ENCODE data around the gene XPA.
"Not testable (repeated sequence)": the region's sequence is repeated elsewhere in the genome, so short reads cannot be mapped to it uniquely, and the experiment has no call there.

XPA gene

DNA sequence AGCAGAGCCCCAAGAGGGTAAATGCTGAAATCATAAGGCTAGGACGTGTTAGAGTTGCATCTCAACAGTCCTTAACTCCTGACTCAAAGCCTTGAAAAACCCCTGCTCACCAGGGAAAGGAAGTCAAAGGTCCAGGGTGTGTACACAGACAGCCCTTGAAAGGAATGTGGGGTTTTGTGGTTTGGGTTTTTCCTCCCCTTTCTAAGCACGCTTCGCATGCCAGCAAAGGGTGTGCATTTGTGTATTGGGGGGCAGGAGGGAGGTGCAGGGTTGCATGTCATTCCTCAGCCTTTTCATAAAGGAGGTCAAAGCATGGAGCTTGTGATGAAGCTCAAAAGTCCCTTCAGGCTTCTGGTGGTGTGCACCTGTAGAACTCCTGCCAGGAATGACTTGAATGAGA lies 17.3 kb upstream of the XPA start:
- peaks cover 48% of the 10 kb centered on the region for H3K27me3 Mint-ChIP-seq
- peak overlapping the region; percentile 23 for H3K4me3 Mint-ChIP-seq
- H3K36me3 Mint-ChIP-seq = peaks cover 1% of the 10 kb centered on the region
- CTCF ChIA-PET = interaction anchor here (1.0 to 1.6 kb wide), 2 partner anchors 10 to 176 kb away, joined by 3 to 5 read pairs; no protein-coding TSS in a partner anchor
- H3K4me1 Mint-ChIP-seq = peaks cover 51% of the 10 kb centered on the region
- H3K27ac Mint-ChIP-seq = no peak overlapping the region
- peaks cover 3% of the 10 kb centered on the region for H3K9me3 Mint-ChIP-seq
- DNase-seq = peak; percentile 23

DNA sequence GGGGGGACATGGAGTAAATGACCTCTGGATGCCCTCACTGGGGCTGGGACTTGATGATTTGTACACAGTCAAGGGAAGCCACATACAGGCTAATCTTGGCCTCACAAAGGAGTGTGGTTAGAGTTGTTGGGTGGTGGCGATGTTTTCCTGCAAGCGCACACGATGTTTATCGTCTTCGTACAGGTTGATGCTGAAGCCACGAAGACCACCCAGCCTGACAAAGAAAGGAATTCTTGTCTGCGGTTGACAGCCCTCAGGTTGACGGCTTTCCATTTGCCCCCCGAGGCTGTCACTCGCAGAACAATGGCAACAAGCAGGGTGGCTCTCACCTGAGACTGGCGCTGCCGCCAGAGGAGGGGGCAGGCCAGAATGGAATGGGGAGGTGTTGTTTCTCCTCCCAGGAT lies 14.1 kb upstream of the XPA start:
- no peak overlapping the region for H3K27ac Mint-ChIP-seq
- CTCF ChIA-PET = interaction anchor here (1.3 to 1.8 kb wide), 3 partner anchors 26 to 191 kb away, joined by 3 to 4 read pairs (median 4); no protein-coding TSS in a partner anchor

DNA sequence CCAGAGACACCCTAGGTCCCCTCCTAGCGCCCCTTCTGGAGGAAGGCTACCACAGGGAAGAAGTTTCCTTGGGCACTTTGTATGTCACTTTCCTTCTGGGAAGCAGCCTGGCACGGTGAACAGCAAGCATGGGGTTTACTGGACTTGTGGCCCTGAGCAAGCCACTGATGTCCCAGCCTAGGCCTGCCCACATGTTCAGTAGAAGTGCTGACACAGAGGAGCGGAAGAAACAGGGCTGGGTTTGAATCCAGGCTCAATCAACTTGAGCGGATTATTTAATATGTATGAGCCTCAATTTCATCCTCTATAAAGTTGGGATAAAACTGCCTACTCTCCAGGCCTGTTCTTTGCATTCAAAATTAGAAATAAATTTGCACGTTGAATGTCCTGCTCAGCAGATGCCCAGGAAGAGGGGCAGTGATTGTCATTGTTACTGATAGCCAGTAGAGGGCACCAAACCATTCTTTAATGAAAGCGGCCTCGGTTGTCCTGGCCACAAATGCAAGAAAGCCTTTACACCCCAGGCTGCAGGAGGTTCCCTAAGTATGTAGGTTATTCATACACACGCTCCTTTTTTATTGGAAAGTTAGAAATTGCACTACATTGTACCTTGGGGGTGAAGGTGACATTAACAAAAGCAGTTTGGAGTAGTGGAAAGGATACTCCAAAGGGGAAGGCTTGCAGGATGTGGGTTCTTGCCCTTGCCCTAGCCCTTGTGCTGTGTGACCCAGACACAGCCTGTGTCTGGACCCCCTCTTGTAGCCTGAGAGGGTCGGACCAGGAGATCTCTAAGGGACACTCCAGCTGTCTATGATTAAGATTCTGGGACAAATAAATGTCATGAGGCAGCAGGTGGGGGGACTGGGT lies 13.4 kb upstream of the XPA start:
- H3K27ac Mint-ChIP-seq = no peak overlapping the region
- H3K4me1 Mint-ChIP-seq = peaks cover 50% of the 10 kb centered on the region
- H3K4me3 Mint-ChIP-seq = peak overlapping the region; percentile 14

More for the DNA sequence above, 14.1 kb upstream of the XPA start:
- Mint-ChIP-seq H3K27me3 (peaks cover 47% of the 10 kb centered on the region), H3K4me3 (peak overlapping the region; percentile 14), H3K4me1 (peaks cover 47% of the 10 kb centered on the region), H3K36me3 (peaks cover 1% of the 10 kb centered on the region), H3K9me3 (no peaks in the 10 kb centered on the region)
- DNase-seq = no peak

DNA sequence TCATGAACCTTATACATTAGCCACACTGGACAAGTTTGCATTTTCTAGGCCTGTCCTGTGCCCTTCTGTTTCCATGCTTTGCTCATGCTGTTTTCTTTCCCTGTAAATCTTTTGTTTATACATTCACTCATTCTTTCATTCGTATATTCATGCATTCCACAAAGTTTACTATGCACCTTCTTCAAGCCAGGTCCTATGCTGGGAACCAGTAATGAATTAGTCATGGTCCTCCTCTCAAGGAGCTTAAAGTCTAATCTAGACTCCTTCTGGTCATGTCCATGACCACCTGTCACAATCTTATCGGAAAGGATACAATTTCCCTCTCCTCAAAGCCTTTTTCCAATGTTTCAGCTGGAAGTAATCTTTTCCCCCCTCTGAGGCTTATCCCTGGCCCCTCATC lies 9.1 kb upstream of the XPA start:
- no peak overlapping the region for H3K27ac Mint-ChIP-seq
- peaks cover 30% of the 10 kb centered on the region for H3K4me1 Mint-ChIP-seq
- no peak for DNase-seq
- H3K4me3 Mint-ChIP-seq = no peak overlapping the region
- no peaks in the 10 kb centered on the region for H3K36me3 Mint-ChIP-seq
- CTCF ChIA-PET = interaction anchor here (1.0 to 2.1 kb wide), 3 partner anchors 10 to 194 kb away, joined by 3 to 4 read pairs (median 4); no protein-coding TSS in a partner anchor
- peaks cover 51% of the 10 kb centered on the region for H3K27me3 Mint-ChIP-seq
- no peaks in the 10 kb centered on the region for H3K9me3 Mint-ChIP-seq

More for the DNA sequence above, 13.4 kb upstream of the XPA start:
- H3K9me3 Mint-ChIP-seq = no peaks in the 10 kb centered on the region
- CTCF ChIA-PET = interaction anchor here (1.3 kb wide), 1 partner anchor 191 kb away, joined by 4 read pairs; no protein-coding TSS in a partner anchor
- H3K27me3 Mint-ChIP-seq = peaks cover 42% of the 10 kb centered on the region
- DNase-seq = peak; percentile 63
- H3K36me3 Mint-ChIP-seq = no peaks in the 10 kb centered on the region

GRCh38 chr9:97705354-97705950 lies 8.3 kb upstream of the XPA start:
- Mint-ChIP-seq H3K36me3 (no peaks in the 10 kb centered on the region), H3K4me1 (peaks cover 22% of the 10 kb centered on the region), H3K27ac (no peak overlapping the region), H3K4me3 (no peak overlapping the region), H3K27me3 (peaks cover 47% of the 10 kb centered on the region), H3K9me3 (no peaks in the 10 kb centered on the region)
- CTCF ChIA-PET = interaction anchor here (1.0 to 2.1 kb wide), 5 partner anchors 8 to 195 kb away, joined by 3 to 4 read pairs (median 3); no protein-coding TSS in a partner anchor
- DNase-seq = no peak

DNA sequence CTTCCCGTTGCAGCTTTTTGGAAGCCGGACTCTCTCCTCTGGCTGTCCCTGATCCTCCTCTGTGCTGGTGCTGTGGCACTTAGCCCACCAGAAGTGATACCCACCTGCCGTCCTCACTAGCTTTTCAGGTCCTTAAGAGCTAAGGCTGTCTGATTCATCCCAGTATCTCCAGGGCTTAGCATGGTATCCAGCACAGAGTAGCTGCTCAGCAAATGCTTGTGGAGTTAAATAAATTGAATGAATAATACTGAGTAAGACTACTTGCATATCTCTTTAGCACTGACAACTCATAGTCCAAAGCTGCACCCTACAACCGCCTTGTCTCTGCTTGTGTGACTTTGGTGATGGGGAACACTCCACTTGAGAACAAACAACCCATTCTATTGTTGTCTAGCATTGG lies 7.7 kb upstream of the XPA start:
- H3K36me3 Mint-ChIP-seq = no peaks in the 10 kb centered on the region
- peaks cover 46% of the 10 kb centered on the region for H3K27me3 Mint-ChIP-seq
- no peaks in the 10 kb centered on the region for H3K9me3 Mint-ChIP-seq
- CTCF ChIA-PET = interaction anchor here (0.8 to 2.1 kb wide), 4 partner anchors 9 to 191 kb away, joined by 3 to 4 read pairs (median 3); no protein-coding TSS in a partner anchor
- no peak for DNase-seq
- no peak overlapping the region for H3K27ac Mint-ChIP-seq
- no peak overlapping the region for H3K4me3 Mint-ChIP-seq
- H3K4me1 Mint-ChIP-seq = peaks cover 23% of the 10 kb centered on the region

- Mint-ChIP-seq H3K36me3 (no peaks in the 10 kb centered on the region), H3K27ac (no peak overlapping the region), H3K27me3 (peaks cover 44% of the 10 kb centered on the region), H3K4me3 (no peak overlapping the region), H3K4me1 (peaks cover 28% of the 10 kb centered on the region), H3K9me3 (no peaks in the 10 kb centered on the region)
- CTCF ChIA-PET = interaction anchor here (0.8 to 1.1 kb wide), 2 partner anchors 10 to 100 kb away, joined by 3 read pairs; no protein-coding TSS in a partner anchor
- no peak for DNase-seq
These were observed 7.2 kb upstream of the XPA start for GRCh38 chr9:97704345-97704677.

DNA sequence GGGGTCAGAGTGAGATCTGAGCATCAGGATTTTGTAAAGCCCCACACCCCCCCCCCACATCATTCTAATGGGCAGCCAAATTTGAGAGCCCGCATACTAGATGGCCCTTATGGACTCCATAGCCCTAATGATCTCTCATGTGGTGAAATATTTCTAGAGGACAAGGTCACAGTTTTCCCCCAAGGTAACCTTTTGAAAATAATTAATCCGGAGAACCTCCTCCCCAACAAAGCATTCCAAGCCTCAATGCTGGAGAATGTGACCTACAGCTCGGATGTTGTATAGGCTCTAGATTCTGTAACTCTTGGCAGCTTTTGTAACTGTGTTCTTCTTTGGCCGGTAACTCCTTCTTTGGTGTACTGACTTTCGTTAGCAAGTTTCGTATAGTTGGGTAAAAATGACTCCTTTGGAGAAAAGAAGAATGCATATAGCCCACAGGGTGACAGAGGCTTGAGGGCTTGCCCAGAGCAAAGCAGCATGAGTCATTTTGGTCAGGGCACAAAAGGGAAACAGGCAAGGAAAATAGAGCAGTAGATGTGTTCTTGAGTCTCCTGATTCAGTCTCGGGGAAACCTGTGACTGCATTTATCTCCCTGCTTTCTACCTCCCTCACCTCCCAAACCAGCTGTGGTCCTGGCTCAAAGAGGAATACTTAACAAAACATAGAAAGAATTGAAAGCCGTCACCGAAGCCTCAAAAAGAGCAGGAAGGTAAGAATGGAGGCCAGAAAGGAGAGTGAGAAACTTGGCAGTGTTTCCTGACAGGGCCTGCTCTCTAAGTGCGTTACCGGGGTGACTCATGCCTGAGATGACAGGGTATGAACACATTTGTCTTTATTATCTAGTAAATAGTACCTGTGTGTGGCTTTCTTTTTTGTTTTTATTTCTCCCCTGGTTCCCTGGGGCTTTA lies 6.6 kb upstream of the XPA start:
- Mint-ChIP-seq H3K4me1 (peaks cover 32% of the 10 kb centered on the region), H3K36me3 (no peaks in the 10 kb centered on the region), H3K4me3 (no peak overlapping the region), H3K9me3 (no peaks in the 10 kb centered on the region), H3K27me3 (peaks cover 43% of the 10 kb centered on the region), H3K27ac (no peak overlapping the region)
- DNase-seq = no peak
- CTCF ChIA-PET = no interaction called here

GRCh38 chr9:97699824-97700223 lies 2.7 kb upstream of the XPA start:
- H3K9me3 Mint-ChIP-seq, DNase-seq, H3K36me3 Mint-ChIP-seq, H3K27ac Mint-ChIP-seq, H3K4me3 Mint-ChIP-seq: not testable (repeated sequence)
- Mint-ChIP-seq H3K27me3 (peaks cover 30% of the 10 kb centered on the region), H3K4me1 (peaks cover 51% of the 10 kb centered on the region)
- CTCF ChIA-PET = interaction anchor here (1.4 kb wide), 1 partner anchor 221 kb away, joined by 3 read pairs; no protein-coding TSS in a partner anchor

DNA sequence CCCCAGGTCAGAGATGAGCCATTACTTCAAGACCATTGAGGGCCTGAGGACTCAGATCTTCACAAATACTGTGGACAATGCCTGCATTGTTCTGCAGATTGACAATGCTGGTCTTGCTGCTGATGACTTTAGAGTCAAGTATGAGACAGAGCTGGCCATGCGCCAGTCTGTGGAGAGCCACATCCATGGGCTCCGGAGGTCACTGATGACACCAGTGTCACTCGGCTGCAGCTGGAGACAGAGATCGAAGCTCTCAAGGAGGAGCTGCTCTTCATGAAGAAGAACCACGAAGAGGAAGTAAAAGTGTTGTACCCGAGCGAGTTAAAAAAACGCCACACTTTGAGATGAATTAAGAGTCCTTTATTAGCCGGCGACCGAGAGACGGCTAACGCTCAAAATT lies 2.1 kb upstream of the XPA start:
- H3K27ac Mint-ChIP-seq, DNase-seq, H3K9me3 Mint-ChIP-seq: not testable (repeated sequence)
- CTCF ChIA-PET = interaction anchor here (1.4 kb wide), 1 partner anchor 222 kb away, joined by 3 read pairs; no protein-coding TSS in a partner anchor
- H3K27me3 Mint-ChIP-seq = peaks cover 24% of the 10 kb centered on the region
- H3K36me3 Mint-ChIP-seq = peaks cover 11% of the 10 kb centered on the region
- peak overlapping the region; percentile 11 for H3K4me3 Mint-ChIP-seq
- H3K4me1 Mint-ChIP-seq = peaks cover 53% of the 10 kb centered on the region

GRCh38 chr9:97698865-97699264 lies 1.7 kb upstream of the XPA start:
- DNase-seq = no peak
- Mint-ChIP-seq H3K27me3 (peaks cover 20% of the 10 kb centered on the region), H3K4me3 (no peak overlapping the region), H3K4me1 (peaks cover 54% of the 10 kb centered on the region), H3K27ac (no peak overlapping the region), H3K9me3 (no peaks in the 10 kb centered on the region), H3K36me3 (peaks cover 14% of the 10 kb centered on the region)
- CTCF ChIA-PET = no interaction called here

- CTCF ChIA-PET = interaction anchor here (0.8 to 1.5 kb wide), 2 partner anchors 9 to 310 kb away, joined by 3 to 6 read pairs; no protein-coding TSS in a partner anchor
- Mint-ChIP-seq H3K4me3 (peak overlapping the region; percentile 83), H3K9me3 (no peaks in the 10 kb centered on the region), H3K27ac (peak overlapping the region; percentile 86), H3K36me3 (peaks cover 22% of the 10 kb centered on the region), H3K4me1 (peaks cover 55% of the 10 kb centered on the region), H3K27me3 (peaks cover 17% of the 10 kb centered on the region)
- no peak for DNase-seq
These were observed 697 bp upstream of the XPA start for GRCh38 chr9:97697837-97698236.

- no peaks in the 10 kb centered on the region for H3K9me3 Mint-ChIP-seq
- CTCF ChIA-PET = interaction anchor here (0.6 to 1.8 kb wide), 7 partner anchors 10 to 284 kb away, joined by 3 to 6 read pairs (median 4); partner anchors contain the start of genes NCBP1, TDRD7, TRMO and TSTD2
- H3K27me3 Mint-ChIP-seq = peaks cover 14% of the 10 kb centered on the region
- peak overlapping the region; percentile 83 for H3K4me3 Mint-ChIP-seq
- H3K4me1 Mint-ChIP-seq = peaks cover 55% of the 10 kb centered on the region
- H3K27ac Mint-ChIP-seq = peak overlapping the region; percentile 86
- no peak for DNase-seq
- peaks cover 28% of the 10 kb centered on the region for H3K36me3 Mint-ChIP-seq
These were observed 941 bp downstream of the XPA start for GRCh38 chr9:97695995-97696802.
